22Rv1 (cell line): Measurements from ENCODE around the gene NCKAP1.

Source experiments
- H3K27ac ChIP-seq: fragments of 450-650 bp; 2 replicates; pipeline ENCODE4 v1.5.1; 2017
- ZFX ChIP-seq: fragments of 450-650 bp; IDR thresholded peaks from 2 replicates; pipeline ENCODE4 v1.6.1; 2017; ENCODE audit warnings: antibody characterized with exemption, borderline replicate concordance
- TF ChIP-seq, protein P1 (sequence below): fragments of 450-650 bp; IDR thresholded peaks from 2 replicates; pipeline ENCODE4 v1.5.1; 2017; ENCODE audit warnings: mild to moderate bottlenecking

The NCKAP1 gene

GRCh38 chr2:183035954-183036669 lies 2.1 kb downstream of the NCKAP1 start:
- TF ChIP-seq, protein P1, sequence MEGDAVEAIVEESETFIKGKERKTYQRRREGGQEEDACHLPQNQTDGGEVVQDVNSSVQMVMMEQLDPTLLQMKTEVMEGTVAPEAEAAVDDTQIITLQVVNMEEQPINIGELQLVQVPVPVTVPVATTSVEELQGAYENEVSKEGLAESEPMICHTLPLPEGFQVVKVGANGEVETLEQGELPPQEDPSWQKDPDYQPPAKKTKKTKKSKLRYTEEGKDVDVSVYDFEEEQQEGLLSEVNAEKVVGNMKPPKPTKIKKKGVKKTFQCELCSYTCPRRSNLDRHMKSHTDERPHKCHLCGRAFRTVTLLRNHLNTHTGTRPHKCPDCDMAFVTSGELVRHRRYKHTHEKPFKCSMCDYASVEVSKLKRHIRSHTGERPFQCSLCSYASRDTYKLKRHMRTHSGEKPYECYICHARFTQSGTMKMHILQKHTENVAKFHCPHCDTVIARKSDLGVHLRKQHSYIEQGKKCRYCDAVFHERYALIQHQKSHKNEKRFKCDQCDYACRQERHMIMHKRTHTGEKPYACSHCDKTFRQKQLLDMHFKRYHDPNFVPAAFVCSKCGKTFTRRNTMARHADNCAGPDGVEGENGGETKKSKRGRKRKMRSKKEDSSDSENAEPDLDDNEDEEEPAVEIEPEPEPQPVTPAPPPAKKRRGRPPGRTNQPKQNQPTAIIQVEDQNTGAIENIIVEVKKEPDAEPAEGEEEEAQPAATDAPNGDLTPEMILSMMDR = no peak
- TF ChIP-seq ZFX = no peak
- H3K27ac ChIP-seq = peak overlapping the region; percentile 89

DNA sequence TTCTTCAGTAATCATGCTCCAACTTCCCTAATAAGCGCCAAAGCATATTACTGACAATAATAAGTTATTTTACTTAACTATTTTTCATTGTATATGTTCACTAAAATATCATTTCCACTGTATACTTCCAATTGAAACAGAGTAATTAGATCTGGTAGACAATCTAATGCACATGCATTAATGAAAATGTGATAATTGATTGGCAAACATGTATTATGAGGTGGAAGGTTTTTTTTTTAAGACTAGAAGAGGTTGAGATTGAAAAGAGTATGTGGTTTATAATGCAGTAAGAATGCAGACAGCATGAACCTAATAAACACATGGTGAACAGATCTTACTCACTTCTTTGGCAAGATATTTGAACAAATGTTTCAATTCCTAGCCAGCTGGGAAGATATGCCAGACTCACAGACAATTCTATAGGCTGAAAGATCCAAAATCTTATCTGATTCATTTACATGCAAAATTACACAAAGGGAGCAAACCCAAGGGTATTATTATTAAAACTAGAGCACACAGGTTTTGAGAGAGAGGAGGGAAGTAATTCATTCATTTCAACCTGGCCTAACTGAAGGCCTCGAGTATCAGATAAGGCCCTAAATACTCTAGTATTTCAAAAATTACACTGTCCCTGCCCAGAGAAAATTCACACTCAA lies 2.8 kb downstream of the NCKAP1 start:
- TF ChIP-seq, protein P1 = no peak
- TF ChIP-seq ZFX = no peak
- no peak overlapping the region for H3K27ac ChIP-seq

- TF ChIP-seq, protein P1 = no peak
- no peak for TF ChIP-seq ZFX
- no peak overlapping the region for H3K27ac ChIP-seq
Measured at GRCh38 chr2:183034806-183035205, 3.5 kb downstream of the NCKAP1 start.

- TF ChIP-seq ZFX = no peak
- TF ChIP-seq, protein P1 = no peak
- H3K27ac ChIP-seq = no peak overlapping the region
Measured at GRCh38 chr2:183033951-183034350, 4.3 kb downstream of the NCKAP1 start.

GRCh38 chr2:183031911-183032794 lies 6.1 kb downstream of the NCKAP1 start:
- H3K27ac ChIP-seq = peak overlapping the region; percentile 41
- TF ChIP-seq, protein P1 = no peak
- no peak for TF ChIP-seq ZFX

- TF ChIP-seq, protein P1 = no peak
- TF ChIP-seq ZFX = no peak
- no peak overlapping the region for H3K27ac ChIP-seq
Measured at GRCh38 chr2:183029219-183029618, 9.0 kb downstream of the NCKAP1 start.
